Adrenal gland (tissue), 12 donors: ENCODE results near the gene OR5AU1. TPM values are rescaled to one million over a fixed set of nuclear protein-coding genes. Genes with fewer than 3 reads are reported as not detected.
"Not testable (repeated sequence)": the region's sequence is repeated elsewhere in the genome, so short reads cannot be mapped to it uniquely, and the experiment has no call there.

Experiments used
- DNase-seq, 7 donors: peaks; one replicate each; pipeline ENCODE4 v3.0.0-alpha.2; 2019 to 2020
- H3K27ac ChIP-seq, 5 donors: fragments of 200-600 bp; sonication (generic) in 4 of 5; 1 replicate in 3 of 5; 2 replicates in 2 of 5; pipeline versions ENCODE4 v1.5.1 to v1.8.0; 2016 to 2020; ENCODE audit warnings: mild to moderate bottlenecking in 1 of 5
- H3K27me3 ChIP-seq: fragments of 200-600 bp; 2 replicates; pipeline ENCODE4 v1.8.0; 2021
- H3K36me3 ChIP-seq, 2 donors: fragments of 200-600 bp; replicated peaks in 1 of 2; 1 replicate in 1 of 2; 2 replicates in 1 of 2; pipeline versions ENCODE4 v1.5.1 to v1.8.0; 2018 to 2022
- H3K4me1 ChIP-seq, 2 donors: fragments of 200-600 bp; replicated peaks in 1 of 2; 1 replicate in 1 of 2; 2 replicates in 1 of 2; pipeline versions ENCODE4 v1.5.1 to v1.8.0; 2018 to 2021
- H3K4me3 ChIP-seq, 4 donors: fragments of 200-600 bp; sonication (generic) in 3 of 4; one replicate each; pipeline ENCODE4 v1.5.1; 2016 to 2018
- H3K9me3 ChIP-seq, 3 donors: fragments of 200-600 bp; sonication (generic) in 1 of 3; replicated peaks in 1 of 3; 1 replicate in 2 of 3; 2 replicates in 1 of 3; pipeline versions ENCODE4 v1.5.1 to v1.8.0; 2016 to 2021
- POLR2A ChIP-seq, 2 donors: fragments of 450-650 bp; IDR thresholded peaks; one replicate each; pipeline ENCODE4 v1.6.1; 2017; ENCODE audit warnings: antibody characterized with exemption in 2 of 2, mild to moderate bottlenecking in 2 of 2, moderate library complexity in 1 of 2
- WGBS, 4 donors: extraction: QIAGEN DNeasy Blood & Tissue Kit in 2 of 4; methylation state at CpG; one replicate each; pipeline versions ENCODE4 v1.1.5 to v1.1.7; 2013 to 2017; 5-methylcytosine and 5-hydroxymethylcytosine counted together
- intact Hi-C, 2 donors: fragments of 100-400 bp; cut with DNase I; formaldehyde crosslinking; loops; one replicate each; pipeline versions ENCODE4 v1.14.1 to v1.15.0; 2022 to 2023
- polyA plus RNA-seq, 3 donors: library from polyadenylated mRNA; stranded (reverse); fragments of 200-250 nt in 2 of 3; fragments of 350-450 nt in 1 of 3; fragmentation: Illumina TruSeq in 1 of 3; extraction: RNeasy Lipid Tissue Mini Kit (QIAGEN cat#74804) in 1 of 3; gene quantifications; one replicate each; pipeline ENCODE4 v1.2.3, GENCODE V29; 2013 to 2014
- total RNA-seq, 9 donors: library from RNA; depleted of rRNA in 4 of 9; stranded (reverse); fragments of >200 nt in 4 of 9; fragments of 120-200 nt in 1 of 9; fragmentation: NEBNext Ultra II Directional in 1 of 9; extraction: Animal tissue kit (Norgen Biotek cat#: 25700) in 1 of 9; gene quantifications; one replicate each; pipeline versions ENCODE4 v1.1.0 to v1.2.4, GENCODE V29; 2013 to 2023
- TF ChIP-seq, protein P1 (sequence below), 6 experiments: fragments of 450-650 bp in 4 of 6; fragments of 200-600 bp in 2 of 6; sonication (generic) in 1 of 6; IDR thresholded peaks; 1 replicate in 5 of 6; 2 replicates in 1 of 6; pipeline versions ENCODE4 v1.5.1 to v1.8.0; 2016 to 2021; ENCODE audit warnings: antibody characterized with exemption in 6 of 6, mild to moderate bottlenecking in 2 of 6, moderate library complexity in 1 of 6
- donor health status: healthy with polysubstance abuse.
- donor health status: Bipolar disorder and iron deficiency.
- donor health status: DM: yes; HTN: yes; CAD: no.
- donor health status: DM: no; HTN: no; CAD: no.
- donor health status: DM: no; HTN: no; CAD: no.
- donor health status: DM: yes; HTN: yes; CAD: no.

Gene OR5AU1
- total and polyA plus RNA-seq, 12 donors: not detected

DNA sequence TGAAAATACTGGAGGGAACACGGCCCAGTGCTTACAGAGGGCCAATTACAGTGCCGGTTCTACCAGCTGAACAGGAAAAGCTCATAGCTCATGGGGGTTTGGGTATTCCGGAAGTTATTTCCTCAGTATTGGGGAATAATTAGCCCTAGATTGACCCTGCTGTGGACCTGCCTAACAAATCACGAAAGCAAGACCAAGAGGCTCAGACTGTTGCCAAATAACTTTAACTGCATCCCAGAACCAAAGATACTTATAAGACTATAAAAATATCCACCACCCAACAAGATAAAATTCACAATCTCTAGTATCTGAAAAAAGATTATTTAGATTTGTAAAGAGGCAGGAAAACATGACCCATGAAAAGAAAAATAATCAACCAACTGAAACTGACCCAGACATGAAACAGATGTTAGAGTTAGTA, 8.0 kb upstream of the OR5AU1 start:
- Histone ChIP-seq H3K36me3 (no peaks in the 10 kb centered on the region), H3K4me1 (no peaks in the 10 kb centered on the region), H3K27me3 (no peaks in the 10 kb centered on the region), H3K4me3 (no peak overlapping the region), H3K27ac (no peak overlapping the region), H3K9me3 (no peaks in the 10 kb centered on the region)
- WGBS, 4 donors: 53 to 60% (median 58%) methylated on average over 4 of the region's 4 CpGs
- TF ChIP-seq POLR2A (IDR thresholded peaks at IDR 0.05): no peak
- TF ChIP-seq, protein P1, sequence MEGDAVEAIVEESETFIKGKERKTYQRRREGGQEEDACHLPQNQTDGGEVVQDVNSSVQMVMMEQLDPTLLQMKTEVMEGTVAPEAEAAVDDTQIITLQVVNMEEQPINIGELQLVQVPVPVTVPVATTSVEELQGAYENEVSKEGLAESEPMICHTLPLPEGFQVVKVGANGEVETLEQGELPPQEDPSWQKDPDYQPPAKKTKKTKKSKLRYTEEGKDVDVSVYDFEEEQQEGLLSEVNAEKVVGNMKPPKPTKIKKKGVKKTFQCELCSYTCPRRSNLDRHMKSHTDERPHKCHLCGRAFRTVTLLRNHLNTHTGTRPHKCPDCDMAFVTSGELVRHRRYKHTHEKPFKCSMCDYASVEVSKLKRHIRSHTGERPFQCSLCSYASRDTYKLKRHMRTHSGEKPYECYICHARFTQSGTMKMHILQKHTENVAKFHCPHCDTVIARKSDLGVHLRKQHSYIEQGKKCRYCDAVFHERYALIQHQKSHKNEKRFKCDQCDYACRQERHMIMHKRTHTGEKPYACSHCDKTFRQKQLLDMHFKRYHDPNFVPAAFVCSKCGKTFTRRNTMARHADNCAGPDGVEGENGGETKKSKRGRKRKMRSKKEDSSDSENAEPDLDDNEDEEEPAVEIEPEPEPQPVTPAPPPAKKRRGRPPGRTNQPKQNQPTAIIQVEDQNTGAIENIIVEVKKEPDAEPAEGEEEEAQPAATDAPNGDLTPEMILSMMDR (IDR thresholded peaks at IDR 0.05): no peak
- no peak for DNase-seq
- intact Hi-C loops: no loop called here

DNA sequence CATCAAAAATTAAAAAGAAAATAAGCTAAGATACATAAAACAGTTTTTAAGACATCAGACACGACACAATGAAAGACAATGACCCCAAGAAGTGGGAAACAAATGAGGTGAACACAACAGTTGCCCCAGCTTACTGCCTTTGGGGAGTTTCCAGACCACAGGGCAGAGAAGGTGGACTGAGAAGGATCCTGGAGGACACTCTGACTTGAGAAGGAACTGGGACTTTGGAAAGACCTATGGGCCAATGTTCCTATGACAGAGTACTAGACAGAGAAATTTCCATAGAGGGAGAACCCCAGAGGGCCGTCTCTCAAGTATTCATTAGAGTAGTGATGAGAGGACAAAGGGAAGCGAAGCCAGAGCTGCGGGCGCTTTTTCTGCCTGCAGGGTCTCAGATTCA, 6.2 kb upstream of the OR5AU1 start:
- Histone ChIP-seq H3K4me3 (no peak overlapping the region), H3K27me3 (no peaks in the 10 kb centered on the region), H3K27ac (no peak overlapping the region), H3K4me1 (no peaks in the 10 kb centered on the region), H3K9me3 (no peaks in the 10 kb centered on the region), H3K36me3 (no peaks in the 10 kb centered on the region)
- intact Hi-C loops: no loop called here
- WGBS, 4 donors: 71 to 79% (median 74%) methylated on average over 5 of the region's 5 CpGs
- no peak for DNase-seq
- TF ChIP-seq, protein P1 (IDR thresholded peaks at IDR 0.05): no peak
- TF ChIP-seq POLR2A (IDR thresholded peaks at IDR 0.05): no peak

DNA sequence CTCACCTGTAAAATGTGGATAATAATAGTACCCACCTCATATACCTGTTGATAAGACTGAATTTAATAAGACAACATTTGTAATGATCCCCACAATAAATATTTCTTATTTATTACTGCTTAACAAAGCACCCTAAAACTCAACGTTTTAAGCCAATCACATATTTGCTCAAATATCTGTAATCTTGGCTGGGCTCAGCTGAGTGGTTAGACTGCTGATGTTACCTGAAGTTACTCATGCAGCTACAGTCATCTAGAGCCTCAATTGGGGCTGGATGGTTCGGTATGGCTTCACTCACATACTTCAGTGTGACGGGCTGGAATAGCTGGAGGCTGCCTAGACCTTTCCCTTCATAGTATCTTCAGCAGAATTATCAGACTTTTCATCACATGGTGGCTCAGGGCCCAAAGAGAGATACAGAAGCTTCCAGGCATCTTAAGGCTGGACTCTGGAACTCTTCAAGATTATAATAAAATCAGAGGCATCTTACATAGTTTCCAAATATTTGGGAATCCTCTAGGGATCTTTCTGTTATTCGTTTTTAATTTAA, 4.3 kb upstream of the OR5AU1 start:
- no peak for DNase-seq
- no peaks in the 10 kb centered on the region for H3K4me1 ChIP-seq
- intact Hi-C loops: no loop called here
- no peak overlapping the region for H3K27ac ChIP-seq
- no peaks in the 10 kb centered on the region for H3K36me3 ChIP-seq
- no peaks in the 10 kb centered on the region for H3K9me3 ChIP-seq
- 69 to 80% (median 73%) methylated on average over 4 of the region's 4 CpGs for WGBS, 4 donors
- TF ChIP-seq, protein P1 (IDR thresholded peaks at IDR 0.05): no peak
- no peak for TF ChIP-seq POLR2A (IDR thresholded peaks at IDR 0.05)
- no peak overlapping the region for H3K4me3 ChIP-seq
- no peaks in the 10 kb centered on the region for H3K27me3 ChIP-seq

DNA sequence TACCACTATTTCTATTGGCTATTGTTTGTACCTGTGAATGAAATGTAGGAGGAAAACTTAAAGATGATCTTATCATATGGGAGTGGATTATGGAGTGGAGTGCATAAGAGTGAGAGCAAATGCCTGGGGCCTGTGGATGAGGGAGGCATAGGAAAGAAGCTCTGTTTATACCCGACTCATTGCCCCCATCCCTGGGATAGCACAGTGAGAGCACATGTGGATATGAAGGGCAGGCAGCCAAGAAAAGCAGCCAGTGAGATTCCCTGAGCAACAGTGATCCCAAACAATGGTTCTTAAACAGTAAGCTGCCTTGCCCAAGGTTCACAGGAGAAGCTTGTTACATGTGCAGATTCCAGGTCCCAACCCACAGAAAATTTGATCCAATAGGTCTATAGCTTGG, 2.3 kb upstream of the OR5AU1 start:
- H3K27ac ChIP-seq, H3K9me3 ChIP-seq, DNase-seq, H3K4me1 ChIP-seq, H3K36me3 ChIP-seq, H3K27me3 ChIP-seq, H3K4me3 ChIP-seq, intact Hi-C loops: not testable (repeated sequence)
- 24 to 53% (median 31%) methylated on average over 1 of the region's 1 CpG for WGBS, 4 donors

DNA sequence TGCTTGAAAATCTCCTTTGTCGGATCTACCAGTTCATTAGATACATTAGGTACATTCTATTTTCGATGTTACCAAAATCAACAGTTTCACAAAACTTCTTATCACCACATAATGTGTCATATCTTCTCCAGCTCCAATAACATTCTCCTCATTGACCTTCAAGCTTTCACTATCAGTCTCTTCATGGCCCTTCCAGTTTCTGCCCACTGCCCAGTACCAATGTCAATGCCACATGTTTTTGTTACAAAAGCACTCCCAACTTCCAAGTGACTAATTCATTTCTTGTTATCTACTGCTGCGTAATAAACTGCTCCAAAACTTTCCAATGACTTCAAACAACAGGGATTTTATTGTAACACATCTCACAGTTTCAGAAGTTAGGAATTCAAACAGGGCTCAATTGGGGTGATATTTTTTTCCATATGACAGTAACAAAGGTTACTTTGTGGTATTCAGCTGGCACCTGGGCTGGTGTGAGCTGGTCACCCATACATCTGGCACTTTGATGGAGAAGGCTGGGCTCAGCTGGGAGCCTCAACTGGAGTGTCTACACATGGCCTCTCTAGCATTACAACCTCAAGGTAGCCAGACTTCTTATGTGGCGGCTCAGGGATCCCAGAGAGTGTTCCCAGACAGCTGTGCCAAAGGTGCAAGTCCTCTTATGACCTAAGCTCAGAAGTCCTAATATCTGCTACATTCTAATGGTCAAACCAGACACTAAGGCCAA, 6.1 kb downstream of the OR5AU1 start:
- peak; percentile 23 to 78 (median 61) for DNase-seq
- Histone ChIP-seq H3K27ac (peak overlapping the region in 3 of 5 donors; percentile 35 to 83 (median 81)), H3K36me3 (no peaks in the 10 kb centered on the region), H3K9me3 (no peaks in the 10 kb centered on the region), H3K4me3 (no peak overlapping the region), H3K27me3 (no peaks in the 10 kb centered on the region), H3K4me1 (no peaks in the 10 kb centered on the region)
- intact Hi-C loops: no loop called here
- 58 to 67% (median 62%) methylated on average over 4 of the region's 4 CpGs for WGBS, 4 donors
- TF ChIP-seq POLR2A (IDR thresholded peaks at IDR 0.05): no peak
- TF ChIP-seq, protein P1 (IDR thresholded peaks at IDR 0.05): no peak
